NCI-H146 treated with DMSO at 0.1 percent for 48 hours (cell line): Measurements from ENCODE around the gene ATF2.

Source experiments
- DNase-seq: peaks from one replicate; lab custom pipeline; 2025; ENCODE audit not compliant: unreplicated experiment; lab: John Stamatoyannopoulos, UW

The ATF2 gene

GRCh38 chr2:175030380-175031271, 137.4 kb downstream of the ATF2 start:
- no peak for DNase-seq

- DNase-seq: no peak
These were observed 140.2 kb downstream of the ATF2 start for GRCh38 chr2:175027755-175028154.

GRCh38 chr2:175026385-175026784, 141.6 kb downstream of the ATF2 start:
- no peak for DNase-seq

- DNase-seq: no peak
These were observed 142.1 kb downstream of the ATF2 start for GRCh38 chr2:175025946-175026345.

- no peak for DNase-seq
These were observed 142.8 kb downstream of the ATF2 start for GRCh38 chr2:175025233-175025632.

GRCh38 chr2:175022923-175023322, 145.1 kb downstream of the ATF2 start:
- DNase-seq: no peak
